ENCODE data around the gene NUP88.

- TF ChIP-seq, protein P1, sequence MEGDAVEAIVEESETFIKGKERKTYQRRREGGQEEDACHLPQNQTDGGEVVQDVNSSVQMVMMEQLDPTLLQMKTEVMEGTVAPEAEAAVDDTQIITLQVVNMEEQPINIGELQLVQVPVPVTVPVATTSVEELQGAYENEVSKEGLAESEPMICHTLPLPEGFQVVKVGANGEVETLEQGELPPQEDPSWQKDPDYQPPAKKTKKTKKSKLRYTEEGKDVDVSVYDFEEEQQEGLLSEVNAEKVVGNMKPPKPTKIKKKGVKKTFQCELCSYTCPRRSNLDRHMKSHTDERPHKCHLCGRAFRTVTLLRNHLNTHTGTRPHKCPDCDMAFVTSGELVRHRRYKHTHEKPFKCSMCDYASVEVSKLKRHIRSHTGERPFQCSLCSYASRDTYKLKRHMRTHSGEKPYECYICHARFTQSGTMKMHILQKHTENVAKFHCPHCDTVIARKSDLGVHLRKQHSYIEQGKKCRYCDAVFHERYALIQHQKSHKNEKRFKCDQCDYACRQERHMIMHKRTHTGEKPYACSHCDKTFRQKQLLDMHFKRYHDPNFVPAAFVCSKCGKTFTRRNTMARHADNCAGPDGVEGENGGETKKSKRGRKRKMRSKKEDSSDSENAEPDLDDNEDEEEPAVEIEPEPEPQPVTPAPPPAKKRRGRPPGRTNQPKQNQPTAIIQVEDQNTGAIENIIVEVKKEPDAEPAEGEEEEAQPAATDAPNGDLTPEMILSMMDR (IDR thresholded peaks at IDR 0.05; ENCODE audit: insufficient read depth, low read length), result peak; percentile 52
- TF ChIP-seq SPI1 (IDR thresholded peaks at IDR 0.05; ENCODE audit: borderline replicate concordance, low read depth), result no peak
- TF ChIP-seq POLR2AphosphoS5 (IDR thresholded peaks at IDR 0.05; ENCODE audit: low read depth), result no peak
- TF ChIP-seq GABPA (IDR thresholded peaks at IDR 0.05; ENCODE audit: low read depth), result peak; percentile 70
- TF ChIP-seq REST (IDR thresholded peaks at IDR 0.05; ENCODE audit: insufficient replicate concordance, low read depth), result no peak
Observed at GRCh38 chr17:5438716-5439445, 19.4 kb upstream of the NUP88 start, which contains the start of gene C1QBP.

Measured in HL-60 (cell line).